DMS153 treated with DMSO at 0.1 percent for 48 hours (cell line): ENCODE results near the gene MED13L.

Experiments used
- DNase-seq: peaks from one replicate; lab custom pipeline; 2025; ENCODE audit not compliant: unreplicated experiment; lab: John Stamatoyannopoulos, UW

The MED13L gene

DNA sequence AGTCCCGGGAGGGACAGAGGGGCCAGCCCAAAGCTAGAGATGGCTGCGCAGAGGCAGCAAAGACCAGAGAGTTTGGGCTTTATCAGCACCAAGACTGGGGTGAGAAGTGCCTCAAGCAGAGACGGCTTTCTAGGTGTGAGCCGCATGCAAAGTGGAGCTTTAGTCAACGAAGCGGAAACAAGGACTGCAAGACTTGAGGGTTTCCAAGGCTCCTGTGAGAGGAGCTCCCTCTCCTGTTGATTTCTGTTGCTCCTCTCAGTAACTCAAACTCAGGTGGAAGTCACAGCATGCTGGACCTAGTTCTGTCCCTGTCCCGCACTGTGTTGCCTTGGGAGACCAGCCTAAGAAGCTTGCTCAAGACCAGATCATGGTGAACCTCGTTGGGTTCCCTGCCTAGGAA lies 327.8 kb downstream of the MED13L start:
- no peak for DNase-seq

DNA sequence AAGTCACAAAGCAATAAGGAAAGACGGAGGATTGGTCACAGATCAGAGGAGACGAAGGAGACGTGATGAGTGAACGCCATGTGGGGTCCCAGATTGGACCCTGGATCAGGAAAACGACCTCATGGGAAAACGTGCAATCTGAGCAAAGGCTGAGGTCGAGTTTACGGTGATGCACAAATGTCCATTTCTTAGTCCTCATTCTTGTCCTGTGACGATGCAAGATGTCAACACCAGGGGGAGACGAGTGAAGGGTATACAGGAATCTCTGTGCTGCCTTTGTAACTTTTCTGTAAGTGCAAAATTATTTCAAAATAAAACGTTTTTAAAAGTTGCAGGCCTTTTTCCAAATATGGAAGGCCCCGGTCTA lies 329.8 kb downstream of the MED13L start:
- no peak for DNase-seq

DNA sequence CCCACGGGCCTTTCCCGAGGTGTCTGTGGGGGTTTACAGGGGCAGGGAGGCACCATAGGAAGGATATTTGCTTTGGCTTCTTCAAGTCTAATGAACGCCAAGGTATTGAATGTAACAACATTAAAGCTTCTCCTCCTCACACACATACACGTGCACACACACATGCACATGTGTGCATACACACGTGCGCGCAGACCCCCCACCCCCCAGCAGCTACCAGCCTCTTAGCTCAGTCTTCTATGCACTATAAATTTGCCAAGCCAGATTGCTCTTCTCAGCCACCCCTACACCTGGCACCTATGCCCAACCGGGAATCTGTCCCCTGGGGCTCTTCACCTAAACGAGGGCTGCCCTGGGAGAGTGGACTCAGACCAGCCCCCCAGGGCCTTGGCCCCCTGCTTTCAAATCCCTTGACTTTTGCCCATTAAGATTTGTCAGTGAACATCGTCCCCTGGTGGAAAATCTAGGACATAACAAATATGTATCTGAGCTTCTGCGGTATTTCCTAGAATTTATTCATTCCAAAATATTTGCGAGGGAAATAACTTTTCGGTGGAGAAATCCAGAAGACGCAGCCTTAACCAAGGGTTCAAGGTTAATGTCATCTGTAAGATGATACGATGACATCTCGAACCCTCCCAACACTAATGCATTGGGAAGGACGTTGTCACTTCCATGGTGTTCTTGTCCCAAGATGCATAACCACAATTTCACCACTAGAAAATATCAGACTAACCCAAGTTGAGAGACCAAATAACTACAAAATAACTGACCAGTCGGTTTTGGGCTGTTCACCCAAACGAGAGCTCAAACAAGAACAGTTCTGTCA lies 330.4 kb downstream of the MED13L start:
- DNase-seq: no peak

DNA sequence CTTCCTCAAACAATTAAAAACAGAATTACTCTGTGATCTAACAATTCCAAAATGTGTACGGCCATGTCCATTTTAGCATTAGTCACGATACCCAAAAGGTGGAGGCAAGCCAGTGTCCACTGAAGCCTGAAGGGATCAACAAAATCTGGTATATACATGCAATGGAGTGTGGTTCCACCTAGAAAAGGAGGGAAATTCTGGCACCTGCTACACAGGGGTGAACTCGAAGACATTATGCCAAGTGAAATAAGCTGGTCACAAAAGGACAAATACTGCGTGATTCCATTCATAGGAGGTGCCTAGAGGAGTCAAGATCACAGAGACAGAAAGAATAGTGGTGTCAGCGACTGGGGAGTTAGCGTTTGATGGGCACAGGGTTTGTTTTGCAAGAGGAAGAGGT lies 331.4 kb downstream of the MED13L start:
- no peak for DNase-seq

GRCh38 chr12:115945491-115945885 lies 332.0 kb downstream of the MED13L start:
- no peak for DNase-seq

GRCh38 chr12:115944837-115945490 lies 332.5 kb downstream of the MED13L start:
- no peak for DNase-seq

GRCh38 chr12:115944392-115944742 lies 333.1 kb downstream of the MED13L start:
- no peak for DNase-seq

- DNase-seq: no peak
Measured at GRCh38 chr12:115943630-115944391, 333.7 kb downstream of the MED13L start.

- no peak for DNase-seq
Measured at GRCh38 chr12:115943310-115943629, 334.2 kb downstream of the MED13L start.

DNA sequence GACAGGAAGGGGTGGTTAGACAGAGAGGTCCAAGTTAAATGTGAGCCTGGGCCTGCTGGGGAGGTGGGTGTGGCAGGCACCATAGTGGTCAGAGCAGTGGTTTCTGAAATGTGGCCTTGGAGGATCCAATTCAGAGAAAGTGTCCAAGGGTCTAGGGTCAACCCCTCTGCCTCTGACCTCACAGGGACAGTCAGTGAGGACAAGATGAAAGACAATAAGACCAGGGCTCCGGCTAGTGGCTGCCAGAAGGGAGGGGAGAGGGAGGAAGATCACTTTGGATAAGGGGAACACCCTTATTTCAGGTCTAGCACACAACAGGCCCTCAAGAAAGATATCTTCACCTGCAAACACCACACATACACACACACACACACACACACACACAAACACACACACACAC lies 335.1 kb downstream of the MED13L start:
- no peak for DNase-seq

GRCh38 chr12:115941362-115941761 lies 336.1 kb downstream of the MED13L start:
- no peak for DNase-seq

DNA sequence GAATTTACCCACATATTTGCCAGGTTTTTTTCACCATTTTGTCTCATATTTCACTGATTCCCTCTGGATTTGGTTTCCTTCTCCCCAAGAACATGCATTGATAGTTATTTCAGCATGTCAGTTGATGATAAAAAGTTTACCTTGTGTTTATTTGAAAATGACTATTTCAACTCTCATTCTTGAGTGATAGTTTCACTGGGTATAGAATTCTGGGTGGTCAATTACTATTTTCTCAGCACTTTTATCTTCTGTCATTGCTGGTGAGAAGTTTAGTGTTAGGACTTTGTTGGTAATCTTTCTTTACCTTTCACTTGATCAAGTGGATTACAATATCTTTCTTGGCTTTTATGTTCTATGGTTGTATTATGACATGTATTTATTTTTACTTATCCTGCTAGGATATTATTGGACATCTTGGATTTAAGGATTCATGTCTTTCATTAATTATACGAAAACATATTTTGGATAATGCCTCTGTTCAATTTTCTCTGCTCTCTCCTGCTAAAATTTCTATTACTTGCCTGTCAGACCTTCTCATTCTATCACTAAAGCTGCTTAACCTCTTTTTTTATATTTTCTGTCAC lies 338.6 kb downstream of the MED13L start:
- no peak for DNase-seq

- no peak for DNase-seq
Measured at GRCh38 chr12:115936997-115937916, 340.2 kb downstream of the MED13L start.

- no peak for DNase-seq
Measured at GRCh38 chr12:115934877-115935276, 342.6 kb downstream of the MED13L start.

DNA sequence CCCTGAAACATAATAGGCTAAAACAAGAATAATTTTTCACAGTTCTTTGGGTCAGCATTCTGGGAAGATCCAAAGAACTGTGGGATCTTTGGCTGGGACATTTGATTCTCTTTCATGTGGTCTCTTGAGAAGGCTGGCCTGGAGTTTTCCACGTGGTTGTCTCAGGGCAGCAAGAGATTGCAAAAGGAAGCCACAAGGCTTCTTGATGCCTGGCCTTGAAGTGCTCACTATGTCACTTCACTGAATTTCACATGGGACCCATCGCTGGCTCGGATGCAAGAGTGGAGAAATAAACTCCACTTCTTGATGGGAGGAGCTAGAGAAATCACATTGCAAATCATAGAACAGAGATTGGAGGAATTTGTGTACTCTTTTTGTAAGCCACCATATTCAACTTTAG lies 343.4 kb downstream of the MED13L start:
- no peak for DNase-seq

GRCh38 chr12:115932066-115932465 lies 345.4 kb downstream of the MED13L start:
- DNase-seq: no peak

DNA sequence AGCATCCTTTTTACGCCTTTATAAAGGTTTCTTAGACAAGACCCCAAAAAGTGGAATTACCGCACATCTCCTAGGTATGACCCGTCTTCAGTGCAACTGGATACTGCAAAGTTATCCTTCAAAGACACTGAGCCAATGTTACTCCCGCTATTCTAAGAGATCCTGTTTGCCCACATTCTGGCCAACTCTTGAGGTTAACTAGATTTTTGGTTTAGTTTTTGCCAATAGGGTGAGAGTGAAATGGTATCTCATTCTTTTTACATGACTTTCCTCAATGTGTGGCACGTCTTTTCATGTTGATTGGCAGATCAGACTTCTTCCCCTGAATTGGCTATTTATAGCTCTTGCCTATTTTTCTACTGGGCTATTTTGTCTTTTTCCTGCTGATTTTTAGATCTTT lies 347.2 kb downstream of the MED13L start:
- no peak for DNase-seq

GRCh38 chr12:115926037-115926670 lies 351.3 kb downstream of the MED13L start:
- no peak for DNase-seq

DNA sequence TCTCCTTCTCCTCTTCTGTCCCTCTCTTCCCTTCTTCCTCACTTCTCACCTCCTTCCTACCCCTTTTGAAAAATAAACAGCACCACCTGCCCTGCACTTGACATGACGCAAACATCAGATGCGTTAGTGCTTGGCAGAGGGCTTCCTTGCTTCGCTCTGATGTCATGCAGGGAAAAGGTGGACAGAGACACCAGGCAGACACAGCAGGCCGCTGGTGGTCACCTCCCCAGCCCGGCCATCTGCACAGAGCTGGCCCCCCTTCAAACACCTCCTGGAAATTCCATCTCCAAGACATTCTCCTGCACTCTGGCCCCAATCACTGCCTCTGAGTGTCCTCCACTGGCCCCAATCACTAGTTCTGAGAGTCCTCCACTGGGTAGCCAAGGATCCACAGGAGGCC lies 353.6 kb downstream of the MED13L start:
- DNase-seq: no peak

DNA sequence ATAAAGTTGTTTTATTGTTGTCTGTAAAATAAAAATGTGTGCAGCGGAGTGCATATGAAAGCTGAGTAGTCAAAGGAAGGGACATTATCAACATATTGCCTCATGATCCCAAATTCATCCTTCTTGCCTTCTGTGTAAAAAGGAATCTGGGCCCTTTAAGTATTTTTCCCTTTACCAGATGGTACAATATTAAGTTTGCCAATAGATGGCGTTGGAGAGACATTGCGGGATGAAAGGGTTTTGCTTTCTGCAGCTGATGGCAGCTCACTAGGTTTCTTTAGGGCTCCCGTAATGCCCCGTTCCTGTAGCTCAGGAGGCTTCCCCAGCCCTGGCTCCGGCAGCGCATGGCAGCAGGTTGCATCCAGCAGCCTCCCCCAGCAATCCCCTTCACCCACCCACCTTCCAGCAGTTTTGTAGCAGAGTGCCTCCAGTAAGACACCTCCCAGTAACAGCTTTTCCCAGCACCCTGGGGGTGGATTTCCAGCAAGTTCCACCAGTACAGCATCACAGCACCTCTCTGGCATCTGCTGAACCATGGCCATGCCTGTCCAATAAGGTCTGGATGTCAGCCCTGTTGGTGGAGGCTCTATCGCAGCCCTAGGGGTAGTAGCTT lies 354.4 kb downstream of the MED13L start:
- DNase-seq: no peak
